T-helper 2 cell treated with Interferon-gamma antibody and Interleukin-4, amounts not matched to agents 100 ng/mL and 5 ng/mL, for 36 hours (primary cell): Measurements from ENCODE around the gene RAB3IL1. TPM values are rescaled to one million over a fixed set of nuclear protein-coding genes. Genes with fewer than 3 reads are reported as not detected.

ENCODE experiments used
- intact Hi-C: fragments of 100-400 bp; cut with micrococcal nuclease; formaldehyde crosslinking; loops from one replicate; pipeline ENCODE4 v1.15.1; 2023
- total RNA-seq: library from RNA; stranded (reverse); gene quantifications from 2 replicates; pipeline ENCODE4 v1.2.3, GENCODE V29; 2022

RAB3IL1 gene
- total RNA-seq, 1 donor from 2014 or later: not detected

DNA sequence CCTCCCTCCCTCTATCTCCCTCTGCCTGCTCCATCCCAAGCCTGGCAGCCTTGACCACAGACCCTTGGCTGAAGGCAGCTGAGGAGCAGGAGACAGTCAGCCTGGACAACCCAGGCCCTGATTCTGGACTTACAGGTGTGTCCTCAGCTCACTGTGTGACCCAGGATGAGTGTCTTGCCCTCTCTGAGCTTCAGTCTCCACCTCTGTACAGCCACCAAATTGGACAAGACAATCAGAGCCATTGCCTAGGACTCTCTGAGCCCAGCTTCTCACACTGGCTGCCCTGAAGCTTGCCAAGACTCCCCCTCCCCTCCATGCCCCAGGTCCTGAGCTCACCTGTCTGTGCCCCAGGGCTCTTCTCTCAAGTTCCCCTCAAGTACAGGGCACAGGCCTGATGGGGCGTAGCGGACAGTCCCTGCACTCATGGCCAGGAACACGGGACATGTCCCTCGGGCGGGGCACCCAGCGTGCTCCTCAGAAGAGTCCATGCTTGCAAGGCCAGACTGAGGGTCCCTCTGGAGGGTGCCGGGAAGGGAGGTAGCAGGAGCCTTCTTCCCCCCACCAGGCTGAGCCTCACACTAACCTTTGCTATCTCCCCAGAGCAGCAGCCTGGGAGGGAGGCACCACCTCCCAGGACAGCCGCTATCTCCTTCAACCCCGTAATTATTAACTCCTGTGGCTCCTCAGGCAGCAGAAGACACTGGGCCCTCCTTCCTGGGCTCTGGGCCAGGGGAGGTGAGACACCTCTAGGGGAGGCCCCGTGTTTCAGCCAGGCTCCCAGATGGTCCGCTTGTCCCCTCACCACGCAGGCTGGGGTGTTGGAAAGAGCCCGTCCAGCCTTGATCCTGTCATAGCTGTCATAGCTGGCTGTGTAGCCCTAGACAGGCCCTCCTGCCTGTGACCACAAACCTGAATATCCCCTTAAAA lies 2.6 kb upstream of the RAB3IL1 start:
- intact Hi-C loops: no loop called here

DNA sequence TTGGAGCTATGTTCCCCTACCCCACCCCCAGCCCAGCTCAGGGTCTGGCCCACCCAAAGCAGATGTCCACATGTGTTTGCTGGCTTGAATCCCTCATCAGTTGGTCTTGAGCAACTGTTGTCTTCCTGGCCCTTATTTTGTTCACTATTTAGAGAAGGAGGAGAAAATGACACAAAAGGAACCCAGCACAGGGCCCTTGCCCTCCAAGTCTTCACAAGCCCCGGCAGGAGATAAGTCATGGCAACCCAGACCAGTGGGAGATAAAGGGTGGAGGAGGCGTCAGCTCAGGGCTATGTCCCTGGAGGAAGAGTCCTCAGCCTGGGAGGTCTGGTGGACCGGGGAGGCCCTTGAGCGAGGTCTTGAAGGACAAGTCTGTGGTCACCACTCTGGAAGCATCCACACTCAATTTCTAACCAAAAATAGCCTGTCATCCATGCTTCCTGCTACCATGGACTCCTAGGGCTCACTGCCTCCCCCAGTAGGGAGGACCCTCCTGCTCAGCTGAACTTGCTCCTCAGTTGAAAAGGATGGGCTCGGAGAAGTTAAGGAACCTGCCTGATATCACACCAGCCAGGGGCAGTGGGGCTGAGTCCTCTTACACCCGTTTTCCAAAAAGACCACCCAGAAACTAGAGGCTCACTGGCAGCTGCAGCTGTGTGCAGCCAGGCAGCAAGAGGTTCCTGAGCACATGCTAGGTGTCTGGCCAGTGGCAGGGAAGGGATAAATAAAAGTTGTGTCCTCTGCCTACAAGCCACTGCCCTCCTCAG lies 1.8 kb upstream of the RAB3IL1 start:
- intact Hi-C loops: no loop called here

DNA sequence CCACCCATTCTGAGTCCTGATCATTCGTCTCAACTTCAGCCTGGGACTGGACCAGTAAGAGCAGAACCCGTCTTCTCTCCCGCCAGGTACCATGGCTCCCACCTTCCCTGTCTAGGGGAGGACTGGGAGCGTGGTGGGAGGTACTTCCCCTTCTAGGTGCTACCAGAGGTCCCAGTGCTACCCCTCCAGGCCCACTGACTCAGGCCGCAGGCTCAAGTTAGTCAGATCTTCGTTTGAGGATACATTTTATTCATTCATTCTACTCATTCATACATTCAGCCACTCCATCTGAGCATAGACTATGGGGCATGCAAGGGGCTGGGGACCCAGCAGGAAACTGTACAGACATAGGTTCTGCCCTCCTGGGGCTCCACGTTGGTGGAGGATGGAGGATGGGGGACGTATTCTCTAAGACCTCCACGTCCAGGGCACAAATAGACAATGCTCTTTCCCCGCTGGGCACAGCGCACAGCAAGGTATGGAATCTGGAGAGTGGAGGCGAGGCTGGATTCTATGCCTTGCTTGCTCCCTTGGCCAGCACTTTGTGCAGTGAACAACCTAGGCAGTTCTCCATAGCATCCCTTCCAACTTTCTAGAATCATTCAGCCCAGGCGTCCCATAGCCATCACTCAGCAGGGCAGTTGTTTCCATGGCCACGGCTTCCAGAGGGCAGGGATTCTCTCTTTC lies 1.0 kb upstream of the RAB3IL1 start:
- intact Hi-C loops: no loop called here

GRCh38 chr11:61916737-61917333 lies 531 bp downstream of the RAB3IL1 start:
- intact Hi-C loops: no loop called here

DNA sequence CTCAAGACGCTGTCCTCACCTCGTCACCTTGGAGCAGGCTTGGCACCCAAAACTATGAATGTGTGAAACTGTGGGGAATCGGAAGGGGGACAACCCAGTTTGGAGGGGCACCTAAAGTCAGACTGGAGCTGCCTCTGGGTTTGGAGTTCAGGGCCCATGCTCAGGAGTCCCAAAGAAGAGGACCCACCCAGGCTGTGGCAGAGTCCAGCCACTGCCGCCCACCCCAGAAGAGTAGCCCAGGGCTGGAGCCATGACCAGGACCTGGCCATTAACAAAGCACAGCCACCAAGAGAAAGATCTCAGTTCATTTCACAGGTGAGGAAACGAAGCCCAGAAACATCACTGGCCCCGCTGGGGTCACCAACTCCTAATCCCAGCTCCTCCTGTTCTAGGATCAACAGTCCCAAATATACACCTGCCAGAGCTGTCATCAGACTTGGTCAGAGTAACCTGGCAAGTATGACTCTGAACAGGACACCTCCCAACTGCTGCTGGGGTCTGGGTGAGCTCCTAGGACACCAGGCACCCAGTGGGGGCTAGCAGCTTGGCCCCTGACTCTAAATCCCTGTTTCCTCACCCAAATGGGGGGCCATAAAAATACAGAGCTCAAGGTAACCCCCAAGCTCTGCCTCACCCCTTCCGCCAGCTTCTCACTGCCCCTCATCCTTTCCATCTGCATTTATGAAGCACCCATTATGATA lies 2.7 kb downstream of the RAB3IL1 start:
- intact Hi-C loops: no loop called here

DNA sequence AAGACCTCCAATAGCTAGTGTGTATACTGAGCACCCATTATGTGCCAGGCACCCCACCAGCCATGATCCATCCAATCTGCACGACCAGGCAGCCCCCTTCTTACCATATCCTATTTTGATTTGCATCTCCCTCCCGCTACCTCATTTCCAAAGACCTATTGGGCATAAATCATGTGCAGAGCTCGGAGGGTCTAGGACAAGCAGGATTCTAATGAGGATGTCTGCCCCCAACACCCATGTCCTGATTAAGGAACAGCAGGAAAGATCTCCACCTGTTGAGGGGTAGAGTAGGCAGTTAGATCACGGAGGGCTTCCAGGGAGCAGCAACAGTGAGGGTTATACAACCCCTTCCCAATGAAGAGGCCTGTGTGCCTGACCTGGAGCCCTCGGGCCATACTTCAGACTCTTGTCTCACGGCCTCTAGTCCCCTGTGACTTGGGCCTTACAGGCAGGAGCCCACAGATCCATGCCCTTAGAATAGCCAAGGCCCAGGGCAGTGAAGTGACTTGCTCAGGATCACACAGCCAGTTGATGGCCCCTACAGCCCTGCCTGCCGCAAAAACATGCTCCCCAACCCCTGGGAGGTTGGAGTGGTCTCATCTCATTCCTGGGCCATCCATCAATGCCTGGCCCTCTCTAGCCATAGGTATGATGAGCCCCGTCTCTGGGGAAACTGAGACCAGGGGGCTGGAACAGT lies 3.5 kb downstream of the RAB3IL1 start:
- intact Hi-C loops: no loop called here

- intact Hi-C loops: no loop called here
These were observed 4.2 kb downstream of the RAB3IL1 start for GRCh38 chr11:61912991-61913698.

- intact Hi-C loops: no loop called here
These were observed 4.9 kb downstream of the RAB3IL1 start for GRCh38 chr11:61912530-61912898.

GRCh38 chr11:61911701-61912529 lies 5.5 kb downstream of the RAB3IL1 start:
- intact Hi-C loops: no loop called here

GRCh38 chr11:61911128-61911700 lies 6.2 kb downstream of the RAB3IL1 start:
- intact Hi-C loops: no loop called here

DNA sequence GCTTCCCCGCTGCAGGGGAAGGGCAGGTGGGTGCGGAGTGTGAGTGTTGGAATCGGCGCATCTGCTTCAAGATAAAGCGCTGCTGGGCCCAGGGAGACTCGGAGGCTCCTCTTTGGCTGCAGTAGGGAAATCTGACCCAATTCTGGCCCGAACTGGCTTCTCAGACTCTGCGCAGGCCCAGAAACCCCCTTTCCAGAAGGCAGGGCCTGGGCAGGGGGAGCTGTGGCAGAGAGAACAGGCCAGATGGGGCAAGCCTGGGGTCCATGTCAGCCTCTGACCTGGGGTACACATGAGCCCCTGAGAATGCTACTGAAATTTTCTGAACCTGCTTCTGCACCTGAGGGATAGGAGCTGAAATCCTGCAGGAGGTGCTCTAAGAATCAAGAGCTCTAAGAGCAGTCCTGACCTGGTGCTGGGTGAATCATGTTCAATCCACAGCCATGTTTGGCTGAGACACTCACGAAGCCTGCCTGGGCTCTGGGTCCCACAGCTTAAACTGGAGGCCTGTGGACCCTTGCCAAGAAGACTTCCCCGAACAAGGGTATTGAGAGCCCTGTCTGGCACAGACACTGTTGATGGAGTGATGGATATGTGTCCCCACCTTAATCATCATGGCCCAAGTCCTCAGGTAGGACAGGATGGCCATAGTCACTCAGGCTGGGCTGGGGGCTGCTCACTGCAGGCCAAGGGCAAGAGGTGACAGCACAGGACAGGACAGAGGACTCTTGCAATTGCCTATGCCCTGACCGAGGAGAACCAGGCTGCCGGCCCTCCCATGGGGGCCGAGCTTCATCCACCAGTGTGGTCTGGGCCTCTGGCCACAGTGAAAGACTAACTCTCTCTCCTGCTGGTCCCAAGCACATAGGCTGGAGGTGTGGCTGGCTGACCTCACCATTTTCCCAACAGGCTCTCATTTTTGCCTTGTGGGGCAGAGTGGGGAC lies 6.9 kb downstream of the RAB3IL1 start:
- intact Hi-C loops: no loop called here

DNA sequence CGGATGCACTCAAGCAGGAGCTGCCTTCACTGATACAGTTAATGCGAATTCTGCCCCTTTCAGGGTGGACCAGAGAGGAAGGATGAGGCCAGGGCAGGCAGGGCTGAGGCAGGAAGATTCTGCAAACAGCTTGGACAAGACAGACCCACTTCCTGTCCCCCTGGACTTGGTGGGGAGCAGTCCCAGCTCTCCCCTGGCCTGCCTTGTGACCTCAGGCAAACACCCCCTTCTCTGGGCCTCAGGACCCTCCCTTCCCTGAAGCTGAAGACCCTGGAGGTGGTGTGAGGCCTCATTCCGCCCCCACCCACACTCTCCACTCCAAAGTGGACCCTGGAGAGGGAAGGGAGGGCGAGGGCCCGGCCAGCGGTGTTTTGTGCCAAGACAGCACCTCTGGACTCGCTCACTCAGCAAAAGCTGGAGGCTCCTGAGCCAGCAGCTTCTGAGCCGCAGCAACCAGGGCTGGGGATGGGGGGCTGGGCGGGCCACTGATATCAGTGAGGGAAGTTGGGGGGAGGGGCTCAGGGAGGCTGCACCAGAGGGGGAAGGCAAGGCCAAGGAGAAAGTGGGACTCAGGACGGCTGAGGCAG lies 8.5 kb downstream of the RAB3IL1 start:
- intact Hi-C loops: no loop called here

DNA sequence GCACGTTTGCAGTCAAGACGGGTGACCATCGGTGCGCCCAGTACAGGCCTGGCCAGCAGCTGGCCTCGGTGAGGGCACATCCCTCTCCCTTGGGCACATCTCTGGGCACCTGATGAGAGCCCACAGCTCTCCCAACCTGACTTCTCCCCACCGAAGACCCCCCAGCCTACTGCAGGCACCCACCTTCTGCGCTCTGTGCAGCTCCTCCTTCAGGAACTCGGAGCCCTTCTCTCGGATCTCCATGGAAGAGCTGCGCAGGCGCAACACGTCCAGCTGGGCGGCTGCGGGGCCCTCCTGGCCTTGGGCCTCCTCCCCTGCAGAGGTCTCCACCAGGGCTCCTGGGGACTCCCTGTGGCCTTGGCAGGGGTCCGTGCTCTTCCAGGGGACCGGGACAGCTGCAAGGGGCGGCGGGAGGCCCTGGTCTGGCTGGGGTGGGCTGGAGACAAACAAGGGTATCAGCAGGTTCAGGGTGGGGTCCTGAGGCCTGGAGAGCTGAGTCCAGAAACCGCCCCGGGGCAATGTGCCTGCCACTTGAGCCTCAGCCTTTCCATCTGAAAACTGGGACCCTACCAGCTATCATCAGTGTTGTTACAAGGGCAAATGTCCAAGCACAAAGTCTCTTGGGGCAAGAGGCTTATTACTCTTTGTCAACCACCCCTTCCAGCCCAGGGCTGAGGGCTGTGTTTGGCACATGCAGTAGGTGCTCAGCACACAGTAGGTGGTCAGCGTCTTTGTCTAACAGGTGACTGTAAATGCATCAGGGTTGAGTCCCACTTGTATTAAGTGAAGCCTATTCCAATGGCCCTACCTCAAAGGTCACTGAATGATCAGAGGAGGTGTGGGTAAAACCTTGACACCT lies 9.3 kb downstream of the RAB3IL1 start:
- intact Hi-C loops: no loop called here

DNA sequence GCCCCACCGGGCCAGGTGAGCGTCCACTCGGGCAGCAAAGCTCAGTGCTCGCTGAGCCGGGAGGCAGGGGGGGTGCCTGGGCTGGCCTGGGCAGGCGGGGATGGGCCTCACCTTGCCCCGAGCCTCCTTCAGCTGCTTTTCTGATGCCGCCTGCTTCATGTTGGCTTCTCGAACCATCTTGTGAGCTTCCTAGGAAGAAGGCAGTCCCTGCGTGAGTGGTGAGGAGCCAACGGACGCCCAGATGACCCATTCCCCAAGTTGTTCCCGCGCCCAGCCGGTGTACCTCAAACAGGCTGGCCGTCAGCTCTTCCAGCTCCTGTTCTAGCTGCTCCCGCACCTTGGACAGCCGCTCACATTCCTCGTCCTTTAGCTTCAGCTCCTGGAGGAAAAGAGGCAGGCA lies 10.1 kb downstream of the RAB3IL1 start:
- intact Hi-C loops: no loop called here

DNA sequence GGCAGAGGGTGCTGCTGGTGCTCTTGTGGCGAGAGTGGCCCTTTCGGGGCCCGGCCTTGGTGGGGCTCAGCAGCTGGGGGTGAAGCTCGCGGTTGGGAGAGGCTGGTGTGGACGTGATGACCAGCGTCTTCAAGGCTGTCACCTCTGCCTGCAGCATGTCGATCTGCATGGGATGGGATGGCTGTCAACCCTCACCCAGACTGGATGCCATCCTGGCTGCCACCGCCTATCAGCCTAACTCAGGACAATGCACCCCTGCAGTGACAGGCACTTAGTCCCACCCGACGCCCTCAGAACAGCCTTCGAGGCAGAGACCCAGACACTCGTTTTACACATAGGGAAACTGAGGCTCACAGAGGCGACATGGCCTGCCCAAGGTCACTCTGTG lies 10.8 kb downstream of the RAB3IL1 start:
- intact Hi-C loops: no loop called here
